ENCODE data around the gene PRKAG3. TPM values are rescaled to one million over a fixed set of nuclear protein-coding genes. Genes with fewer than 3 reads are reported as not detected.

The PRKAG3 gene
- total and polyA plus RNA-seq, 4 donors: 0.08 TPM; not detected in 3

- H3K4me1 ChIP-seq (ENCODE audit: control insufficient read depth in 4 of 4, insufficient read depth in 4 of 4, low read length in 3 of 4): no peaks in the 10 kb centered on the region
- TF ChIP-seq HNF4A (conservative IDR thresholded peaks at IDR 0.05) (no peak), EGR1 (IDR thresholded peaks at IDR 0.05; ENCODE audit: low read depth in 2 of 2) (no peak), SP1 (IDR thresholded peaks at IDR 0.05) (no peak), FOXA2 (IDR thresholded peaks at IDR 0.05) (no peak), HNF4G (IDR thresholded peaks at IDR 0.05) (no peak), ATF3 (IDR thresholded peaks at IDR 0.05) (no peak), GABPA (IDR thresholded peaks at IDR 0.05 in 1 of 2, conservative IDR thresholded peaks at IDR 0.05 in 1 of 2) (no peak), FOXA1 (IDR thresholded peaks at IDR 0.05) (no peak), RAD21 (IDR thresholded peaks at IDR 0.05) (no peak), REST (IDR thresholded peaks at IDR 0.05) (no peak), YY1 (IDR thresholded peaks at IDR 0.05) (no peak), RXRA (IDR thresholded peaks at IDR 0.05) (no peak), JUND (IDR thresholded peaks at IDR 0.05) (no peak), NR2F2 (IDR thresholded peaks at IDR 0.05) (no peak), ZBTB33 (IDR thresholded peaks at IDR 0.05) (no peak), CTCF (IDR thresholded peaks at IDR 0.05; ENCODE audit: low read depth, low read length, missing input control) (no peak), TAF1 (conservative IDR thresholded peaks at IDR 0.05) (no peak), MAX (IDR thresholded peaks at IDR 0.05) (no peak)
- no peak for DNase-seq (ENCODE audit: low spot score)
- no peak overlapping the region for H3K4me3 ChIP-seq (ENCODE audit: low read depth in 1 of 3, low read length in 3 of 3)
- 97% methylated on average over 21 of the region's 21 CpGs for WGBS
- H3K27me3 ChIP-seq (ENCODE audit: control insufficient read depth in 4 of 4, insufficient read depth in 4 of 4, low read length in 3 of 4): no peaks in the 10 kb centered on the region
- peaks cover 13 to 56% (median 45%) of the 10 kb centered on the region in 4 donors for H3K36me3 ChIP-seq (ENCODE audit: control insufficient read depth in 4 of 4, insufficient read depth in 3 of 4, low read depth in 1 of 4, low read length in 3 of 4)
- no peaks in the 10 kb centered on the region for H3K9me3 ChIP-seq (ENCODE audit: control insufficient read depth in 4 of 4, low read length in 3 of 4)
- H3K27ac ChIP-seq (ENCODE audit: low read depth in 1 of 2, low read length in 2 of 2): no peak overlapping the region
- H3K9ac ChIP-seq (ENCODE audit: low read depth in 1 of 2, low read length in 2 of 2): no peak overlapping the region
Measured at GRCh38 chr2:218812096-218812815, 19.3 kb downstream of the PRKAG3 start.
